HG02588 (cell line): ENCODE results near the gene MINDY2.

Experiments
- ATAC-seq: cut with Tn5 transposase; IDR thresholded peaks from one replicate; pipeline ENCODE4 v1.9.1; 2021; ENCODE audit warnings: mild to moderate bottlenecking, moderate library complexity; ENCODE audit not compliant: unreplicated experiment

The MINDY2 gene, protein sequence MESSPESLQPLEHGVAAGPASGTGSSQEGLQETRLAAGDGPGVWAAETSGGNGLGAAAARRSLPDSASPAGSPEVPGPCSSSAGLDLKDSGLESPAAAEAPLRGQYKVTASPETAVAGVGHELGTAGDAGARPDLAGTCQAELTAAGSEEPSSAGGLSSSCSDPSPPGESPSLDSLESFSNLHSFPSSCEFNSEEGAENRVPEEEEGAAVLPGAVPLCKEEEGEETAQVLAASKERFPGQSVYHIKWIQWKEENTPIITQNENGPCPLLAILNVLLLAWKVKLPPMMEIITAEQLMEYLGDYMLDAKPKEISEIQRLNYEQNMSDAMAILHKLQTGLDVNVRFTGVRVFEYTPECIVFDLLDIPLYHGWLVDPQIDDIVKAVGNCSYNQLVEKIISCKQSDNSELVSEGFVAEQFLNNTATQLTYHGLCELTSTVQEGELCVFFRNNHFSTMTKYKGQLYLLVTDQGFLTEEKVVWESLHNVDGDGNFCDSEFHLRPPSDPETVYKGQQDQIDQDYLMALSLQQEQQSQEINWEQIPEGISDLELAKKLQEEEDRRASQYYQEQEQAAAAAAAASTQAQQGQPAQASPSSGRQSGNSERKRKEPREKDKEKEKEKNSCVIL

GRCh38 chr15:58770857-58771620, at the start of gene MINDY2:
Gene MINDY2 (plus strand): TSS chr15:58771302. CDS start chr15:58771396, 94 bp downstream.
- peak; percentile 92 for ATAC-seq

GRCh38 chr15:58724466-58724865, 46.6 kb upstream of the MINDY2 start:
- ATAC-seq: peak; percentile 75

GRCh38 chr15:58726867-58727266, 44.2 kb upstream of the MINDY2 start:
- ATAC-seq: no peak

DNA sequence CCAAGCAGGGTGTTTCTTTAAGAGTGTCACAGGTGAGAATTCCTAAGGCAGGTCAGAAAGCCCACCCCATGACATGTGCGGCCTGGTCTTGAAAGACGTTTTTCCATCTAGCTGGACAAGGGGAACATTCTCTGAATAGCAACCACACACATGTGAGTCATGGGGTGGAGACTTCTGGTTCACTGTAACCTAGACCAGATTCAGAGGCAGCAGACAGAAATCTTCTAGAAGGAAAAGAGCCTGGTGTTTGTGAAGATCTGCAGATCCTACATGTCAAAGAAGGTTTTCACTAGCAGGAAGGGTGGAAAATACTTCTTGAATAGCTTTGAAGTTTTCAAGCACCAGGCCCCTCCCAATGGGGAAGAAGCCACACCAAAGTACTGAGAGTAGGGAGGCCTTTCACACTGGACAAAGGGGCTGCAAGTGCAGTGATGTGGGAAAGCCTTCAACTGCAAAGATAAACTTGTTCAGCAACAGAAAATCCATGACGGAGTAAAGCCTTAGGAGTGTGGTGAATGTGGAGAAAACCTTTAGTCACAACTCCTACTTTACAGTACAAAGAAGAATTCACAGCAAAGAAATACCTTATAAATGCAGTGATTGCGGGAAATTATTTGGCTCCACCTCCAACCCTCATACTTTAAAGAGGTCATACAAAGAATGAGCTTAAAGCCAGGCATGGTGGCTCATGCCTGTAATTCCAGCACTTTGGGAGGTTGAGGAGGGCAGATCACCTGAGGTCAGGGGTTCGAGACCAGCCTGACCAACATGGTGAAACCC, 39.2 kb upstream of the MINDY2 start:
- ATAC-seq: no peak

- no peak for ATAC-seq
Observed at GRCh38 chr15:58732625-58733363, 38.3 kb upstream of the MINDY2 start.

DNA sequence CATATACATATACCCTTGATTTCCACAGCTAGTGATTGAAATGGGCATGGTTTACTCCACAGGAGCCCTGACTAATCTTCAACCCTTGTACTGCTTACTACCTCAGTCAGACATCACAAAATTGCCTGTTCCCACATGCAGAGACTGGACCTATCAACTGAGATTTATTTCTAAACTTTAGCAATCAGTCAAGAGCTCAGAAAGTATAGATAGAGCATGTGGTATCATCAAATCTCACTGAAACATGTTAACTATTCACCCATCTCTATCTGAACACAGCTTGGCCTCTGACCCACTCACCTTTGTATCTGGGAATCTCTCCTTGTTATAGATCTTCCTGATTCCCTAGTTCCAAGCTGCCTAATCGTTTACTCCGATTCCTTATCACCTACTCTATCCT, 36.2 kb upstream of the MINDY2 start:
- ATAC-seq: no peak

- ATAC-seq: no peak
Observed at GRCh38 chr15:58736018-58736643, 35.0 kb upstream of the MINDY2 start.

DNA sequence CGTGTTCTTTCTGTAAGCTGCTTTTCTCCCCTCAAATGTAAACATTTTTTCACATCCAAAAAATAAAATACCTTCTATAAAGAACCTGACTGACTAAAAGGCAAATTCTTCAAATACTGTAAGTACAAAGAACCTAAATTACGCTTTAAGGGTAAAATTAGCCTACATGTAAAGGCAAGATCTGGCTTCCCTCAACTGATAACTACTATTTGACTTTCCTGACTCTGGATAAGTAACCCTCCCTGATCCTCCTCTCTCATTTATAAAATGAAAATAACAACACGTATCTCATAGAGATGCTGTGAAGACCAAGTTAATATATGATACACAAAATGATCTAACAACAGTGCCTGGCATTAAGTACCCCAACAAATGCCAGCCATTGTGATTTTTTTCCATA, 33.8 kb upstream of the MINDY2 start:
- no peak for ATAC-seq

DNA sequence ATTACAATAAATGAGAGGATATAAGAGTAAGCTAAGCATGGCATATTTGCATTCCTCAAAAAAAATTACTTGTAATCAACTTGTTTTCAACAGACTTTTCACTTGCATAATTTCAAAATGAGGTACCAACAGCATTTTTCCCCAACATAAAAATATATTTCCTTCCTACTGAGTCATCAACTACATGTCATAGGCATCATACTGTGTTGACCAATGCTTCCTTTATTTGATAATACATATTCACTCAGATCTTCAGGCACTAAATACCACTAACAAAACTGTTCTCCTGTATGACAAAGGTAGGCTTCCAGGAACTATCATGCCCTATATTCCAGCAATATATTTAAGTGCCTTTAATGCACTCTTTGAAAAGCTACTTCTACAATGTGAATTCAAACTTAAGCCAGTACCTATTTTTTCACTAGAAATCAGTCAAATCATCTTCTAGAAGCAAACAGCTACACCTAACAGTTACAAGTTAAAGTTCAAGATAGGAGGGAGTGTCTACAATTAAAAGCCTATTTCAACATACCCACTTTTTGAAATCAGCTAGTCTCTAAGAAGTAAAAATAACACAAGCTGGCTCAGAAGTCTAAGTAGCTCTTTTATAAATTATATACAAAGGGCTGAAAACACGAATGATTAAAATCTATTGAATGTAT, 32.9 kb upstream of the MINDY2 start:
- no peak for ATAC-seq

- no peak for ATAC-seq
Observed at GRCh38 chr15:58740436-58740835, 30.7 kb upstream of the MINDY2 start.

- no peak for ATAC-seq
Observed at GRCh38 chr15:58741032-58741431, 30.1 kb upstream of the MINDY2 start.

GRCh38 chr15:58742022-58742813, 28.9 kb upstream of the MINDY2 start:
- ATAC-seq: no peak

DNA sequence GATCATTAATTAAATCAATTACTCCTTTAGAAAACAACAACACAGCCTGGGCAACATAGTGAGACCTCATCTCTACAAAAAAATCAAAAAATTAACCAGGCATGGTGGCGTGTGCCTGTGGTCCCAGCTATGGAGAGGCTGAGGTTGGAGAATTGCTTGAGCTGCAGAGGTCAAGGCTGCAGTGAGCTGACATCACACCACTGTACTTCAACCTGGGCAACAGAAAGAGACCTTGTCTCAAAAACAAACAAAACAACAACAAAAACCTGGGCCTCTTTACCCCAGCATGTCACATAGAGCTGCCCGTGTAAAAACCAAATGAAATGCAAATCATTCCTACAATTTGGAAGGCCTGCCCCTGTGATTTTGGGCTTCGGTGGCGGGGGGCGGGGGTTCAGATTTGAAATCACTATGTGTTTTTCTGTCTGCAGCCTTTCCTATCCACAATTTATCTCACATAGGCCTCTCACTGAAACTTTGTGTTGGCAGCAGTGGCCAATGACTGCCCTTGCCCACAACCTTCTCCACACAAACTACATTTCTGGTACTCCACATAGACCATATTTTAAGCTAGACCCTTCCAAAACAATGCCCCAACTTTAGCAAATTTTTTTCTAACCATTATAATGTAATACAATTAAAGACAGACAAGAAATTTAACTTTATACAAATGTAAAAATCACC, 28.1 kb upstream of the MINDY2 start:
- no peak for ATAC-seq

- ATAC-seq: no peak
Observed at GRCh38 chr15:58746174-58746573, 24.9 kb upstream of the MINDY2 start.

DNA sequence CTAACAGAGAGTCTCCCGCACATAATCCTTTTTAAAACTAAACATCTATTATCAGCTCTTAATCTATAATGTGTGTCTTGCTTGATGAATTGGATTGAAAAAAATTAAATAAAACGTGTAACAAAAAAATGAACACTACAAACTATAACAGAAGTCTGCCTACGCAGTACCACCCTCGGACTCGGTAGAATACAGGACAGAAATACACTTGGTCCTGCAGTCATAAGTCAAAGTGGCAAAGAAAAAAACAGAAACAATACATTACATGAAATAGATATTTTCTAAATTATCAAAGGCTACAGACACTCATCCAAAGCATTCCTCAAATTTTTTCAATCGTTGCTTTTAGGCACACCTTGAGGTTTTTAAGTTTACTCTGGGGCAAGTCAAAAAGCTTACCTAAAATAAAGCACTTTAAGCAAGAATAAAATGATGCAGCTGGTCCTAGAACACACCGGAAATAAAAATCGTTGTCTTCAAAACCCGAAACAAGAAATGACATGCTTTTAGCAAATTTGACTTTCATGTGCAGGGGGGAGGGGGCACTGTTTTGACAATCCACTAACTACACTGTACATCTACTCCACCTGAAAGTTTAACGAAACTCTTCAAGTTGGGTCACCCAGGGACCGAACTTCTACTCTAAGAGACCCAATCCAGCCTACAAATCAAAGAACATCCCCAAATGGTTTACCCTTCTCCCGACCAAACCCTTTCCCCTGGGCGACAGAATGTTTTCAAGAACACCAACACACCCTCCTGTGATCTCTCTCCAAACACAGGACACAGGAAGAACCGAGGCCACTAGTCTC, 22.9 kb upstream of the MINDY2 start:
- no peak for ATAC-seq

- ATAC-seq: peak; percentile 36
Observed at GRCh38 chr15:58748852-58749531, 22.1 kb upstream of the MINDY2 start.
